ENCODE data around the gene MAP3K6. TPM values are rescaled to one million over a fixed set of nuclear protein-coding genes. Genes with fewer than 3 reads are reported as not detected.

The MAP3K6 gene
- total RNA-seq, 1 experiment from 2014 or later: 13.5 TPM

DNA sequence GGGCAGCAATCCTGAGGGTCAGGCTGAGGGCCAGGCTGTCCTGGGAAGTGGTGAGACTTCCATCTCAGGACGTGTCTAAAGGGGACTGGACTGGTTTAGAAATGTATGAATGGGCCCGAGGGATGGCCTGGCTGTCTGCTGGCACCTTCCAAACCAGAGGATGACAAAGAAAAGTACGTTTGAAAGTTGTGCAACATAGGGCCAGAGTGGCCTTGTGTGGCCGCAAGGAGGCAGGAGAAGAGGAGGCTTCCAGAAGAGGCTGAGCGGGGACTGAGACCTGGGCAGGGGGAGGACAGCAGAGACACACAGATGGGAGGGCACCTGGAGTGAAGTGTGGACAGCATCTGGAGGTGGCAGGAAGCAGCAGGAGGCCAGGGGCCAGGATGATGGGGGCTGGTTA is 27.5 kb downstream of the MAP3K6 start:
- H3K27ac Mint-ChIP-seq (ENCODE audit: low read depth, unreplicated experiment): peak overlapping the region; percentile 29
- ChIA-PET POLR2A (interaction anchor here (0.8 to 4.4 kb wide), 3 partner anchors 16 to 329 kb away, joined by 3 to 49 read pairs (median 3); partner anchors contain the start of gene TMEM222), CTCF (interaction anchor here (0.7 to 1.6 kb wide), 3 partner anchors 15 to 48 kb away, joined by 3 to 6 read pairs (median 5); no protein-coding TSS in a partner anchor)
- H3K4me1 Mint-ChIP-seq (ENCODE audit: insufficient read depth, unreplicated experiment): peaks cover 40% of the 10 kb centered on the region
- no peaks in the 10 kb centered on the region for H3K27me3 Mint-ChIP-seq (ENCODE audit: insufficient read depth, unreplicated experiment)
- no peaks in the 10 kb centered on the region for H3K9me3 Mint-ChIP-seq (ENCODE audit: unreplicated experiment)
- no peak for TF ChIP-seq CTCF (IDR thresholded peaks at IDR 0.05; ENCODE audit: unreplicated experiment)
- H3K4me3 Mint-ChIP-seq (ENCODE audit: unreplicated experiment): no peak overlapping the region
- BruUV-seq (replicated peaks): no TSS peak
- intact Hi-C loops (cut with micrococcal nuclease): no loop called here
- no peak for DNase-seq (ENCODE audit: unreplicated experiment)
- peaks cover 45% of the 10 kb centered on the region for H3K36me3 Mint-ChIP-seq (ENCODE audit: insufficient read depth, unreplicated experiment)

DNA sequence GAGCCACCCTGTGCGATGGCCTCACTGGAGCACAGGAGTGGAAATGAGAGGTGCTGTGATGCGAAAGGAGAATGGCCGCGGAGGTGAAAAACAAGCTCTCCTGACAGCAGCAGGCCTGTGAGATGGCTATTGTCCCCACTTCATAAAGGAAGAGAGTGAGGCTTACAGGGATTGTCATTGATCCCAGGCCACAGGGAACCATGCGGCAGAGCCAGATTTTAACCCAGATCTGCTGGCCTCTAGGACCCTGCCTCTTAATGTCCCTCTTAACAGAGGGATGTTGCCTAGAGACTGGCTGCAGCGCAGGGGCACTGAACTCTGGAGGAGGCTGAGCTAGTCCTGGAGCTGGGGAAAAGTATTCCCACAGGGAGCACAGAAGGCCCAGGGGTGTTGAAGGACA is 28.0 kb downstream of the MAP3K6 start:
- Mint-ChIP-seq H3K27ac (ENCODE audit: low read depth, unreplicated experiment) (peak overlapping the region; percentile 29), H3K9me3 (ENCODE audit: unreplicated experiment) (no peaks in the 10 kb centered on the region), H3K4me3 (ENCODE audit: unreplicated experiment) (no peak overlapping the region), H3K36me3 (ENCODE audit: insufficient read depth, unreplicated experiment) (peaks cover 43% of the 10 kb centered on the region), H3K4me1 (ENCODE audit: insufficient read depth, unreplicated experiment) (peaks cover 38% of the 10 kb centered on the region), H3K27me3 (ENCODE audit: insufficient read depth, unreplicated experiment) (no peaks in the 10 kb centered on the region)
- no peak for TF ChIP-seq CTCF (IDR thresholded peaks at IDR 0.05; ENCODE audit: unreplicated experiment)
- intact Hi-C loops (cut with micrococcal nuclease): no loop called here
- no peak for DNase-seq (ENCODE audit: unreplicated experiment)
- BruUV-seq (replicated peaks): no TSS peak
- ChIA-PET CTCF (interaction anchor here (0.5 to 1.6 kb wide), 5 partner anchors 15 to 1231 kb away, joined by 3 to 6 read pairs (median 4); no protein-coding TSS in a partner anchor), POLR2A (interaction anchor here (1.2 to 1.3 kb wide), 2 partner anchors 16 to 329 kb away, joined by 3 to 6 read pairs; no protein-coding TSS in a partner anchor)

GRCh38 chr1:27336756-27337155 is 30.0 kb downstream of the MAP3K6 start:
- ChIA-PET CTCF (interaction anchor here (0.5 to 1.2 kb wide), 6 partner anchors 13 to 991 kb away, joined by 3 to 5 read pairs (median 3); no protein-coding TSS in a partner anchor), POLR2A (interaction anchor here (0.8 kb wide), 1 partner anchor 14 kb away, joined by 4 read pairs; no protein-coding TSS in a partner anchor)
- Mint-ChIP-seq H3K4me3 (ENCODE audit: unreplicated experiment) (no peak overlapping the region), H3K36me3 (ENCODE audit: insufficient read depth, unreplicated experiment) (peaks cover 44% of the 10 kb centered on the region), H3K4me1 (ENCODE audit: insufficient read depth, unreplicated experiment) (peaks cover 22% of the 10 kb centered on the region), H3K27ac (ENCODE audit: low read depth, unreplicated experiment) (no peak overlapping the region), H3K9me3 (ENCODE audit: unreplicated experiment) (no peaks in the 10 kb centered on the region), H3K27me3 (ENCODE audit: insufficient read depth, unreplicated experiment) (no peaks in the 10 kb centered on the region)
- TF ChIP-seq CTCF (IDR thresholded peaks at IDR 0.05; ENCODE audit: unreplicated experiment): no peak
- BruUV-seq (replicated peaks): no TSS peak
- no peak for DNase-seq (ENCODE audit: unreplicated experiment)
- intact Hi-C loops (cut with micrococcal nuclease): no loop called here

DNA sequence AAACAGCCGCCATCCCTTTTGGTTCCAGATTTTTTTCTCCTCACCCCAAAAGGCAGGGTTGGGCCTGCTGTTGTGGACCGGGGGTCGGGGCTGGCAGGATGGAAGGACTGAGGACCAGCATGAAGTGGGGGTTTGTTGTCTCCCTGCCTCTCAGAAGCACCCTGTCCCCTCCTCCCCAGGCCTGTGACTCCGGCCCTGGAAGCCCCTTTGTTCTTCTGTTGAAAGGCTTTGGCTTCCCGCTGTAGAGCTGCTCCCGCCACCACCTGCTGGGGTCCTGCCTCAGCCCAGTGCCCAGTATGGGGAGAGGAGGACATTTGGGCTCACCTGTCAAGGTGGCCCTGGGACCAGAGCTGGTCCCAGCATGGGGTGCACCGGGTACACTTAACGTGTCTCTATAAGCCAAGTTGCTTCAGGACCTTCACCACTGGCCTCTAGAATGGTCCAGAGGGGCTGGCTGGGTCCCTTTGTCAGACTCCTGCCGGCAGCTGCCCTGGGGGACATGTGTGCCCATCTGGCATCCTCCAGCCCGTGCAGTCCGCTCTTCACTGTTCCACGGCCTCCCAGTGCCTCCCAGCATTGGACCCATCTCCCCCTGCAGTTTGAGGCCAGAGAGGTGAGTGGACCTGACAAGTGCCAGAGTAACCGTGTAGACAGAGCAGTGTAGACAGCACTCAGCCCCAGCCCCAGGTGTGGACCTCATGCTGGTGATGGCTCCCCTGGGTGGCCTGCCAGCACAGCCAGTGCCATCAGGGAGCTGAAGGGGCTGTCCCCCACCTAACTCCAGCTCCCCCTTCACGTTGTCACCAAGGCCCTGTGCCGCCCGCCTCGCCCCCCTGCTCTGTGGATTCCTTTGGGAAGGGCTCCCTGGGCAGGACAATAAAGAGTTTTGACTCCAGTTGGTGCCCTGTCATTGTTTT is 31.0 kb downstream of the MAP3K6 start:
- intact Hi-C loops (cut with micrococcal nuclease): no loop called here
- Mint-ChIP-seq H3K4me1 (ENCODE audit: insufficient read depth, unreplicated experiment) (peaks cover 12% of the 10 kb centered on the region), H3K4me3 (ENCODE audit: unreplicated experiment) (no peak overlapping the region), H3K27me3 (ENCODE audit: insufficient read depth, unreplicated experiment) (no peaks in the 10 kb centered on the region), H3K27ac (ENCODE audit: low read depth, unreplicated experiment) (no peak overlapping the region), H3K36me3 (ENCODE audit: insufficient read depth, unreplicated experiment) (peaks cover 42% of the 10 kb centered on the region), H3K9me3 (ENCODE audit: unreplicated experiment) (no peaks in the 10 kb centered on the region)
- ChIA-PET CTCF (interaction anchor here (0.6 kb wide), 1 partner anchor 12 kb away, joined by 5 read pairs; no protein-coding TSS in a partner anchor), POLR2A (interaction anchor here (0.7 to 1.3 kb wide), 3 partner anchors 13 to 52 kb away, joined by 3 to 4 read pairs (median 3); no protein-coding TSS in a partner anchor)
- TSS peak; percentile 37 for BruUV-seq (replicated peaks)
- no peak for DNase-seq (ENCODE audit: unreplicated experiment)
- no peak for TF ChIP-seq CTCF (IDR thresholded peaks at IDR 0.05; ENCODE audit: unreplicated experiment)

Data from MCF 10A (cell line).